H9 (cell line): ENCODE data around the gene ATG5. TPM values are rescaled to one million over a fixed set of nuclear protein-coding genes. Genes with fewer than 3 reads are reported as not detected.

Experiments used
- DNase-seq: peaks from one replicate; pipeline ENCODE4 v3.0.0-alpha.2; 2017
- H2AFZ ChIP-seq: one replicate; pipeline ENCODE4 v1.6.1; 2013; ENCODE audit warnings: mild to moderate bottlenecking, low read length, control low read depth, moderate library complexity
- H2AK5ac ChIP-seq: 2 replicates; pipeline ENCODE4 v1.6.1; 2013; ENCODE audit warnings: low read length, control low read depth, mixed read lengths; ENCODE audit not compliant: insufficient read length
- H2BK120ac ChIP-seq: one replicate; pipeline ENCODE4 v1.6.1; 2013; ENCODE audit warnings: low read depth, mild to moderate bottlenecking, low read length, control low read depth, inconsistent platforms; ENCODE audit not compliant: poor library complexity, severe bottlenecking
- H2BK12ac ChIP-seq: 2 replicates; pipeline ENCODE4 v1.6.1; 2013; ENCODE audit warnings: low read length, control low read depth, mixed read lengths, low read depth; ENCODE audit not compliant: insufficient read length
- H2BK15ac ChIP-seq: 2 replicates; pipeline ENCODE4 v1.6.1; 2013; ENCODE audit warnings: low read depth, low read length, control low read depth
- H2BK20ac ChIP-seq: one replicate; pipeline ENCODE4 v1.6.1; 2013; ENCODE audit warnings: low read depth, mild to moderate bottlenecking, low read length, control low read depth, inconsistent platforms; ENCODE audit not compliant: poor library complexity, severe bottlenecking
- H2BK5ac ChIP-seq: 2 replicates; pipeline ENCODE4 v1.6.1; 2013; ENCODE audit warnings: low read length, control low read depth, mixed read lengths; ENCODE audit not compliant: insufficient read length
- H3K14ac ChIP-seq: 2 replicates; pipeline ENCODE4 v1.6.1; 2013; ENCODE audit warnings: low read length, control low read depth; ENCODE audit not compliant: insufficient read depth
- H3K18ac ChIP-seq: 2 replicates; pipeline ENCODE4 v1.6.1; 2013; ENCODE audit warnings: low read depth, mild to moderate bottlenecking, mixed read lengths, low read length, control low read depth; ENCODE audit not compliant: insufficient read length
- H3K23ac ChIP-seq: 2 replicates; pipeline ENCODE4 v1.6.1; 2013; ENCODE audit warnings: low read length, control low read depth, mixed read lengths, low read depth; ENCODE audit not compliant: insufficient read length
- H3K23me2 ChIP-seq: 2 replicates; pipeline ENCODE4 v1.6.1; 2013; ENCODE audit warnings: low read depth, mild to moderate bottlenecking, mixed read lengths, low read length, control low read depth; ENCODE audit not compliant: insufficient read length, poor library complexity, severe bottlenecking
- H3K27ac ChIP-seq: 2 replicates; pipeline ENCODE4 v1.5.1; 2013; ENCODE audit warnings: low read length, control low read depth, mixed read lengths, low read depth; ENCODE audit not compliant: insufficient read length
- H3K27me3 ChIP-seq: 2 replicates; pipeline ENCODE4 v1.6.1; 2013; ENCODE audit warnings: low read length, control low read depth, inconsistent platforms; ENCODE audit not compliant: insufficient read depth
- H3K4ac ChIP-seq: 2 replicates; pipeline ENCODE4 v1.6.1; 2013; ENCODE audit warnings: low read depth, mild to moderate bottlenecking, control low read depth, inconsistent platforms, low read length, moderate library complexity
- H3K4me1 ChIP-seq: 2 replicates; pipeline ENCODE4 v1.6.1; 2013; ENCODE audit warnings: low read length, control low read depth, inconsistent platforms; ENCODE audit not compliant: insufficient read depth
- H3K4me2 ChIP-seq: 2 replicates; pipeline ENCODE4 v1.6.1; 2013; ENCODE audit warnings: low read length, control low read depth, mixed read lengths; ENCODE audit not compliant: insufficient read length, insufficient read depth
- H3K56ac ChIP-seq: 2 replicates; pipeline ENCODE4 v1.6.1; 2013; ENCODE audit warnings: low read depth, mild to moderate bottlenecking, mixed read lengths, low read length, control low read depth; ENCODE audit not compliant: insufficient read length
- H3K79me1 ChIP-seq: 2 replicates; pipeline ENCODE4 v1.6.1; 2013; ENCODE audit warnings: low read depth, mild to moderate bottlenecking, moderate library complexity, low read length, control low read depth, inconsistent platforms; ENCODE audit not compliant: insufficient read depth, poor library complexity, severe bottlenecking
- H3K79me2 ChIP-seq: 2 replicates; pipeline ENCODE4 v1.6.1; 2013; ENCODE audit warnings: low read length, control low read depth, inconsistent platforms; ENCODE audit not compliant: insufficient read depth
- H3K9ac ChIP-seq: 2 replicates; pipeline ENCODE4 v1.6.1; 2013; ENCODE audit warnings: low read length, control low read depth, mixed read lengths; ENCODE audit not compliant: insufficient read length; ENCODE audit errors: extremely low read depth
- H3K9me3 ChIP-seq: one replicate; pipeline ENCODE4 v1.6.1; 2013; ENCODE audit warnings: low read depth, low read length, inconsistent platforms; ENCODE audit not compliant: control insufficient read depth
- H3T11ph ChIP-seq: one replicate; pipeline ENCODE4 v1.6.1; 2013; ENCODE audit warnings: mild to moderate bottlenecking, low read length, control low read depth, inconsistent platforms
- H4K20me1 ChIP-seq: one replicate; pipeline ENCODE4 v1.6.1; 2013; ENCODE audit not compliant: control insufficient read depth, insufficient read length, insufficient read depth
- H4K5ac ChIP-seq: 2 replicates; pipeline ENCODE4 v1.6.1; 2013; ENCODE audit warnings: low read depth, mild to moderate bottlenecking, mixed read lengths, low read length, control low read depth; ENCODE audit not compliant: insufficient read length
- H4K8ac ChIP-seq: replicated peaks from 2 replicates; pipeline ENCODE4 v1.6.1; 2013; ENCODE audit warnings: low read length, control low read depth, mixed read lengths, low read depth; ENCODE audit not compliant: insufficient read length
- H4K91ac ChIP-seq: 2 replicates; pipeline ENCODE4 v1.6.1; 2013; ENCODE audit warnings: low read depth, mild to moderate bottlenecking, moderate library complexity, mixed read lengths, low read length, control low read depth; ENCODE audit not compliant: insufficient read length
- H3K27ac Mint-ChIP-seq, 3 experiments: 2 replicates in 2 of 3; 3 replicates in 1 of 3; pipeline ENCODE4 v1.8.0; 2020 to 2021; ENCODE audit warnings: mixed read lengths in 3 of 3, mild to moderate bottlenecking in 1 of 3, moderate library complexity in 1 of 3
- H3K27me3 Mint-ChIP-seq: 2 replicates; pipeline ENCODE4 v1.8.0; 2021; ENCODE audit warnings: low read depth, mild to moderate bottlenecking, moderate library complexity, mixed read lengths
- H3K36me3 Mint-ChIP-seq, 3 experiments: 2 replicates in 2 of 3; 3 replicates in 1 of 3; pipeline ENCODE4 v1.8.0; 2020 to 2021; ENCODE audit warnings: low read depth in 3 of 3, mixed read lengths in 3 of 3; ENCODE audit not compliant: insufficient read depth in 1 of 3
- H3K4me1 Mint-ChIP-seq, 2 experiments: 2 replicates each; pipeline ENCODE4 v1.8.0; 2020; ENCODE audit warnings: mixed read lengths in 2 of 2
- H3K4me3 Mint-ChIP-seq, 2 experiments: 2 replicates in 1 of 2; 3 replicates in 1 of 2; pipeline ENCODE4 v1.8.0; 2020 to 2021; ENCODE audit warnings: mild to moderate bottlenecking in 2 of 2, mixed read lengths in 2 of 2, moderate library complexity in 1 of 2
- H3K9me3 Mint-ChIP-seq, 2 experiments: 2 replicates in 1 of 2; 3 replicates in 1 of 2; pipeline ENCODE4 v1.8.0; 2020; ENCODE audit warnings: mild to moderate bottlenecking in 2 of 2, mixed read lengths in 2 of 2, moderate library complexity in 1 of 2
- WGBS: extraction: QIAGEN DNeasy Blood & Tissue Kit; methylation state at CpG from one replicate; pipeline ENCODE4 v1.1.7; 2013; ENCODE audit warnings: missing lambda C conversion rate, low lambda C conversion rate, mixed read lengths; ENCODE audit not compliant: insufficient read length; ENCODE audit errors: extremely low coverage; 5-methylcytosine and 5-hydroxymethylcytosine counted together
- total RNA-seq: library from RNA; stranded (reverse); gene quantifications from 2 replicates; pipeline ENCODE4 v1.2.1, GENCODE V29; 2021
- TF ChIP-seq, protein P1 (sequence below): fragments of 200-600 bp; sonication (generic); conservative IDR thresholded peaks from 3 replicates; pipeline ENCODE4 v1.8.0; 2021; ENCODE audit warnings: antibody characterized with exemption, mild to moderate bottlenecking

ATG5 gene
- total RNA-seq, 1 experiment from 2014 or later, result 36.7 TPM

DNA sequence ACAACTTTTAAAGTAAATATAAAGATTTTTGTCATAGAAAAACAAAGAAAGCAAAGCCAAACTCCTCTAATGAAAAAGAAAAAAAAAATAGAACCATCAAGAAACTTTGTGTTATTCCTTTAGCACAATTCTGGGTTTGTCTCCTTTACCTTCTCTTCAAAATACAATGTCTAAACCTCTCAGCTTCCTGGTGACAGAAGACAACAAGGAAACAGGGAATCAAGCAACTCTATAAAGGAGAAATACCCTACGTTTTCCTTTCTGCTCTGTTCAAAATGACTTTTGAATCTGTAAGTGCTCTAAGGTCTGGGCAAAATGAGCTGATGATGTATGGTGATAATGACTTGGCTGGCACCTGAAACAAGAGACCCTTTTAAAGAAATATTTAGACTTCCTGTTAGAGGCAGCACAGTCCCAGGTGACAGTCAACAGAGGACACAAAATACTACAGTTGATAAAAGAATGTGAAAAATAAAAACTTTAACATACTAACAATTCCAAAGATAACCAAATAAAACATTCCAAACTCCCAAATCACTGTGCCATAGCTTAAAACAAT, 138.1 kb downstream of the ATG5 start:
- Histone ChIP-seq H2AFZ (no peak overlapping the region), H3K4me1 (no peaks in the 10 kb centered on the region), H2BK120ac (no peak overlapping the region), H3K18ac (no peak overlapping the region), H3K14ac (no peak overlapping the region), H2BK5ac (no peak overlapping the region), H3K23ac (no peak overlapping the region), H3K23me2 (no peaks in the 10 kb centered on the region), H3K4ac (no peak overlapping the region), H3K9ac (no peak overlapping the region), H3K79me2 (no peaks in the 10 kb centered on the region), H2AK5ac (no peak overlapping the region), H2BK20ac (no peak overlapping the region), H3T11ph (no peak overlapping the region), H3K56ac (no peak overlapping the region), H4K5ac (no peak overlapping the region), H4K8ac (no peak overlapping the region), H3K79me1 (no peaks in the 10 kb centered on the region), H3K9me3 (no peaks in the 10 kb centered on the region), H3K4me2 (no peak overlapping the region), H2BK15ac (no peak overlapping the region), H3K27me3 (no peaks in the 10 kb centered on the region), H3K27ac (no peak overlapping the region), H4K91ac (no peak overlapping the region), H2BK12ac (no peak overlapping the region), H4K20me1 (no peaks in the 10 kb centered on the region)
- peaks cover 9 to 14% of the 10 kb centered on the region in 2 experiments for H3K4me1 Mint-ChIP-seq
- no peaks in the 10 kb centered on the region for H3K9me3 Mint-ChIP-seq
- WGBS, result no CpG with 5 or more reads among the region's 1 CpG
- H3K36me3 Mint-ChIP-seq, result peaks cover 0 to 9% (median 0%) of the 10 kb centered on the region in 3 experiments; a peak in 1 of 7 replicates
- DNase-seq, result no peak
- H3K27me3 Mint-ChIP-seq, result no peaks in the 10 kb centered on the region
- H3K27ac Mint-ChIP-seq, result peak overlapping the region; percentile 4 to 89 (median 69); a peak in 3 of 7 replicates
- TF ChIP-seq, protein P1, sequence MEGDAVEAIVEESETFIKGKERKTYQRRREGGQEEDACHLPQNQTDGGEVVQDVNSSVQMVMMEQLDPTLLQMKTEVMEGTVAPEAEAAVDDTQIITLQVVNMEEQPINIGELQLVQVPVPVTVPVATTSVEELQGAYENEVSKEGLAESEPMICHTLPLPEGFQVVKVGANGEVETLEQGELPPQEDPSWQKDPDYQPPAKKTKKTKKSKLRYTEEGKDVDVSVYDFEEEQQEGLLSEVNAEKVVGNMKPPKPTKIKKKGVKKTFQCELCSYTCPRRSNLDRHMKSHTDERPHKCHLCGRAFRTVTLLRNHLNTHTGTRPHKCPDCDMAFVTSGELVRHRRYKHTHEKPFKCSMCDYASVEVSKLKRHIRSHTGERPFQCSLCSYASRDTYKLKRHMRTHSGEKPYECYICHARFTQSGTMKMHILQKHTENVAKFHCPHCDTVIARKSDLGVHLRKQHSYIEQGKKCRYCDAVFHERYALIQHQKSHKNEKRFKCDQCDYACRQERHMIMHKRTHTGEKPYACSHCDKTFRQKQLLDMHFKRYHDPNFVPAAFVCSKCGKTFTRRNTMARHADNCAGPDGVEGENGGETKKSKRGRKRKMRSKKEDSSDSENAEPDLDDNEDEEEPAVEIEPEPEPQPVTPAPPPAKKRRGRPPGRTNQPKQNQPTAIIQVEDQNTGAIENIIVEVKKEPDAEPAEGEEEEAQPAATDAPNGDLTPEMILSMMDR, result no peak
- H3K4me3 Mint-ChIP-seq, result no peak overlapping the region
